Osteoblast (primary cell): ENCODE measurements around the gene DNAAF5. TPM values are rescaled to one million over a fixed set of nuclear protein-coding genes. Genes with fewer than 3 reads are reported as not detected.
"Not testable (repeated sequence)": the region's sequence is repeated elsewhere in the genome, so short reads cannot be mapped to it uniquely, and the experiment has no call there.

ENCODE experiments used
- DNase-seq: peaks from one replicate; pipeline ENCODE4 v3.0.0; 2011; ENCODE audit warnings: low spot score, mixed read lengths; ENCODE audit not compliant: insufficient read length; ENCODE audit errors: missing footprints
- H2AFZ ChIP-seq: 2 replicates; pipeline ENCODE4 v1.6.0; 2011; ENCODE audit warnings: mild to moderate bottlenecking, low read length
- H3K27ac ChIP-seq: 2 replicates; pipeline ENCODE4 v1.5.1; 2011; ENCODE audit warnings: mild to moderate bottlenecking, low read depth, low read length, moderate library complexity
- H3K27me3 ChIP-seq: 2 replicates; pipeline ENCODE4 v1.6.0; 2012; ENCODE audit warnings: mild to moderate bottlenecking, control low read depth, inconsistent platforms, low read length, moderate library complexity; ENCODE audit not compliant: insufficient read depth
- H3K36me3 ChIP-seq: 2 replicates; pipeline ENCODE4 v1.5.1; 2011; ENCODE audit warnings: mild to moderate bottlenecking, low read length, control low read depth, moderate library complexity; ENCODE audit not compliant: insufficient read depth
- H3K4me1 ChIP-seq: 2 replicates; pipeline ENCODE4 v1.5.1; 2011; ENCODE audit warnings: mild to moderate bottlenecking, low read length, control low read depth, moderate library complexity; ENCODE audit not compliant: insufficient read depth
- H3K4me2 ChIP-seq: 2 replicates; pipeline ENCODE4 v1.6.0; 2011; ENCODE audit warnings: mild to moderate bottlenecking, low read length; ENCODE audit not compliant: insufficient read depth
- H3K4me3 ChIP-seq: fragments of 200-600 bp; sonication (generic); 3 replicates; pipeline ENCODE4 v1.5.1; 2012; ENCODE audit warnings: mild to moderate bottlenecking, low read length, inconsistent platforms; ENCODE audit not compliant: insufficient read depth
- H3K79me2 ChIP-seq: 2 replicates; pipeline ENCODE4 v1.6.0; 2012; ENCODE audit warnings: mild to moderate bottlenecking, low read length, control low read depth, inconsistent platforms; ENCODE audit not compliant: insufficient read depth
- H3K9me3 ChIP-seq: 2 replicates; pipeline ENCODE4 v1.5.1; 2011; ENCODE audit warnings: low read depth, low read length, control low read depth
- H4K20me1 ChIP-seq: 2 replicates; pipeline ENCODE4 v1.6.0; 2012; ENCODE audit warnings: mild to moderate bottlenecking, low read length, control low read depth; ENCODE audit not compliant: insufficient read depth
- total RNA-seq: library from RNA; depleted of rRNA; stranded (reverse); fragments of >200 nt; gene quantifications from 2 replicates; pipeline ENCODE4 v1.2.3, GENCODE V29; 2012
- TF ChIP-seq, protein P1 (sequence below): IDR thresholded peaks from 2 replicates; pipeline ENCODE4 v1.5.1; 2011; ENCODE audit warnings: mild to moderate bottlenecking, low read depth, low read length, moderate library complexity; ENCODE audit errors: extremely low read depth

Gene DNAAF5
- total RNA-seq, 1 donor = 22.4 TPM

DNA sequence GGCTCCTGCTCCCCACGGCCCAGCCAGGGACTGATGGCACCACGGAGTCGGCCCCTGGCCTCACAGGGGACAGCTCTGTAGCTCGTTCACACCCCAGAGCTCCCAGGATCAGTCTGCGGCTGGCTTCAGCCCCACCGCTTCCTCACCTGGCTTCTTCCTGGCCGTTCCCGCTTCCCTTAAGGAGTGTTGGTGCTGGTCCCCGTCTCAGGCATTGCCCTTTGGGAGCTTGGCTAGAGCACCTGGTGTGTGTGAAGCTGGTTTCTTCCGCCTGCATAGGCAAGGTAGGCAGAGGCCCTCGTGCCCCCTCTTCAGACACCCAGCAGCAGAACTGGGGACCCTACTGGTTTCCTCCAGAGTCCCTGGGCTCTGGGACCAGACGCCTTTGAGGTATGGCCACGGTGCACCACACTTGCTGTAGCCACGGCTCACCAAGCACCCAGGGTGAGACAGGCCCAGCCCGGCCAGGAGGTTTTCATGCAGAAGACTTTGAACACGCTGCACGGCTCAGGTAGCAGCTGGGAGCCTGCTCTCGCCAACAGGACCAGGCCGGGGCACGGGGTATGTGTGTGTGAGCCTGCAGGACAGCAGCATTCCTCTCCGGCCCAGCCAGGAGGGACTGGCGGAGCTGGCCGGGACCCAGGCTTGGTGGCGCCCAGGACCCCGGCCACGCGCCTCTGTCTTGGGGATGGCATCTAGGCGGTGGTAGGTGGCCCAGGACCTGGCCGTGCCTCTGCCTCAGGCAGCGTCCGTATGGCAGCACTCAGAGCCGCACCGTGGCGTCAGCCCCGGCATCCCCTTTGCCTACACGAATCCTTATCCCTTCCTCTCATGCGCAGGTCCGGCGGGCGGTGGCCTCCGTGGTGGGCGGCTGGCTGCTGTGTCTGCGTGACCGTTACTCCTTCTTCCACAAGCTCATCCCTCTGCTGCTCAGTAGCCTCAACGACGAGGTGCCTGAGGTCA lies 13.8 kb downstream of the DNAAF5 start:
- H3K79me2 ChIP-seq = peaks cover 36% of the 10 kb centered on the region
- H3K36me3 ChIP-seq = peaks cover under 1% of the 10 kb centered on the region
- no peak overlapping the region for H3K4me2 ChIP-seq
- no peaks in the 10 kb centered on the region for H3K9me3 ChIP-seq
- H3K4me1 ChIP-seq = no peaks in the 10 kb centered on the region
- H2AFZ ChIP-seq = no peak overlapping the region
- H3K27ac ChIP-seq = no peak overlapping the region
- no peak overlapping the region for H3K4me3 ChIP-seq
- DNase-seq = no peak
- TF ChIP-seq, protein P1, sequence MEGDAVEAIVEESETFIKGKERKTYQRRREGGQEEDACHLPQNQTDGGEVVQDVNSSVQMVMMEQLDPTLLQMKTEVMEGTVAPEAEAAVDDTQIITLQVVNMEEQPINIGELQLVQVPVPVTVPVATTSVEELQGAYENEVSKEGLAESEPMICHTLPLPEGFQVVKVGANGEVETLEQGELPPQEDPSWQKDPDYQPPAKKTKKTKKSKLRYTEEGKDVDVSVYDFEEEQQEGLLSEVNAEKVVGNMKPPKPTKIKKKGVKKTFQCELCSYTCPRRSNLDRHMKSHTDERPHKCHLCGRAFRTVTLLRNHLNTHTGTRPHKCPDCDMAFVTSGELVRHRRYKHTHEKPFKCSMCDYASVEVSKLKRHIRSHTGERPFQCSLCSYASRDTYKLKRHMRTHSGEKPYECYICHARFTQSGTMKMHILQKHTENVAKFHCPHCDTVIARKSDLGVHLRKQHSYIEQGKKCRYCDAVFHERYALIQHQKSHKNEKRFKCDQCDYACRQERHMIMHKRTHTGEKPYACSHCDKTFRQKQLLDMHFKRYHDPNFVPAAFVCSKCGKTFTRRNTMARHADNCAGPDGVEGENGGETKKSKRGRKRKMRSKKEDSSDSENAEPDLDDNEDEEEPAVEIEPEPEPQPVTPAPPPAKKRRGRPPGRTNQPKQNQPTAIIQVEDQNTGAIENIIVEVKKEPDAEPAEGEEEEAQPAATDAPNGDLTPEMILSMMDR = no peak
- no peaks in the 10 kb centered on the region for H3K27me3 ChIP-seq
- H4K20me1 ChIP-seq = peaks cover 17% of the 10 kb centered on the region

DNA sequence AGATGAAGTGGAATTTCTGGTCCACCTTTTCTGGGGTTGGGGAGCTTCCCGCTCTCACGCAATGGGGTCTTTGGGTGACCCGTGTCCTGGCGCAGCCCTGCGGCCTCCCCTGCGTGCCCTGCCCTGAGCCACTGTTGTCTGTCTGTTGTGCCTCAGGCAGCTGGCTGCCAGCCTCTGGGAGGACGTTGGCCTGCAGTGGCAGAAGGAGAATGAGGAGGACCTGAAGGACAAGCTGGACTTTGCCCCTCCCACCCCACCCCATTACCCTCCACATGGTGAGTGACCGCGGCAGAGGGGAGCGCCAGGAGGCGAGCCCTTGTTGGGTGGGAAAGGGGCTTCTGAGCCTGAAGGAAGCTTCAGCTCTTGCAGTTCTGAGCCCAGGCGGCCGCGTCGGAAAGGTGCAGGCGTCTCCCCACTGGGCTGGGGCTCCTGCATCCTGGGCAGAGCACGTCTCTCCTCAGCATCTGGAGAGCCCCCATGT lies 14.7 kb downstream of the DNAAF5 start:
- H3K27me3 ChIP-seq = no peaks in the 10 kb centered on the region
- no peaks in the 10 kb centered on the region for H3K9me3 ChIP-seq
- H4K20me1 ChIP-seq = peaks cover 15% of the 10 kb centered on the region
- peaks cover 7% of the 10 kb centered on the region for H3K36me3 ChIP-seq
- H3K4me1 ChIP-seq = no peaks in the 10 kb centered on the region
- no peak overlapping the region for H2AFZ ChIP-seq
- peaks cover 26% of the 10 kb centered on the region for H3K79me2 ChIP-seq
- no peak overlapping the region for H3K4me3 ChIP-seq
- DNase-seq = peak; percentile 82
- TF ChIP-seq, protein P1 = no peak
- H3K4me2 ChIP-seq = no peak overlapping the region
- no peak overlapping the region for H3K27ac ChIP-seq

DNA sequence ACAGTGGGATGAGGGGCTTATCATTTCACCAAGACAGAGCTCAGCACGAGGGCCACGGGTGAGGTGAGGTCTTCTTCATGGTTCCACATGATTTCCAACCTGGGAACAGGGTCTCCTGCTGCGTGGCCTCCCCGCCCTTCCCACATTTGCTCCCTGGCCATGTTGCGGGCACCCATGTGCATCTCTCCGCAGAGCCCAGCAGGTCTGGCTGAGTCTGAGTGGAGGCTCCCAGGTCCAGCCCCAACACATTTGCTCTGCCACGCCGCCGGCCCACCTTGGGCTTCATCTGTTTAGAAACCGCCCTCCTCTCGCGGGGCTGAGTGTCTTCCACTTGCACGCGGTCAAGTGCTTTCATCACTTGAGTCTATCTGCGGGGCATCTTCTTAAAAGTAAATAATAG lies 15.4 kb downstream of the DNAAF5 start:
- Histone ChIP-seq H3K4me2 (no peak overlapping the region), H3K27me3 (no peaks in the 10 kb centered on the region), H3K4me1 (no peaks in the 10 kb centered on the region), H4K20me1 (peaks cover 14% of the 10 kb centered on the region), H3K9me3 (no peaks in the 10 kb centered on the region), H3K36me3 (peaks cover 7% of the 10 kb centered on the region), H3K79me2 (peaks cover 22% of the 10 kb centered on the region), H2AFZ (no peak overlapping the region), H3K27ac (no peak overlapping the region), H3K4me3 (no peak overlapping the region)
- TF ChIP-seq, protein P1 = no peak
- no peak for DNase-seq

- DNase-seq = peak; percentile 72
- no peaks in the 10 kb centered on the region for H3K4me1 ChIP-seq
- no peaks in the 10 kb centered on the region for H3K27me3 ChIP-seq
- H2AFZ ChIP-seq = no peak overlapping the region
- no peak overlapping the region for H3K4me2 ChIP-seq
- TF ChIP-seq, protein P1 = no peak
- peaks cover 15% of the 10 kb centered on the region for H4K20me1 ChIP-seq
- peaks cover 20% of the 10 kb centered on the region for H3K79me2 ChIP-seq
- no peak overlapping the region for H3K27ac ChIP-seq
- peaks cover 7% of the 10 kb centered on the region for H3K36me3 ChIP-seq
- no peaks in the 10 kb centered on the region for H3K9me3 ChIP-seq
- no peak overlapping the region for H3K4me3 ChIP-seq
These were observed 16.3 kb downstream of the DNAAF5 start for GRCh38 chr7:742791-743190.

DNA sequence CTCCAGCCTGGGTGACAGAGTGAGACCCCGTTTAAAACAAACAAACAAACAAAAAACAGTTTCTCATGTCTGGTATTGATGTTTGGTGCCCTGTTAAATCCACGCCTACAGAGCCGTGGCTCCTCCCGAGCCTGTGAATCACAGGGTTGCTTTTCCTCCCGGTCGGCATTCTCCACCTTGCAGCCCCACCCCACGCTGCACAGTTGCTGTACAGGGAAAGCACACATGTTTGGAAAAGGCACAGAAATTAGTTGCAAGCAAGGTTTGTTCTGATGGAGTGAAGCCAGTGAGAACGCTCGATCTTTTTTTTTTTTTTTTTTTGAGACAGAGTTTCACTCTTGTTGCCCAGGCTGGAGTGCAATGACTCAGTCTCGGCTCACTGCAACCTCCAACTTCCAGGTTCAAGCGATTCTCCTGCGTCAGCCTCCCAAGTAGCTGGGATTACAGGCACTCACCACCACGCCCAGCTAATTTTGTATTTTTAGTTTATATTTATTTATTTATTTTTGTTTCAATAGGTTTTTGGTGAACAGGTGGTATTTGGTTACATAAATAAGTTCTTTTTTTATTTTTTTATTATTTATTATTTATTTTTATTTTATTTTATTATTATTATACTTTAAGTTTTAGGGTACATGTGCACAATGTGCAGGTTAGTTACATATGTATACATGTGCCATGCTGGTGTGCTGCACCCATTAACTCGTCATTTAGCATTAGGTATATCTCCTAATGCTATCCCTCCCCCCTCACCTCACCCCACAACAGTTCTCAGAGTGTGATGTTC lies 17.0 kb downstream of the DNAAF5 start:
- not testable (repeated sequence) for H3K9me3 ChIP-seq

More for the DNA sequence above, 17.0 kb downstream of the DNAAF5 start:
- H3K4me3 ChIP-seq, H3K27me3 ChIP-seq, H3K4me2 ChIP-seq, H2AFZ ChIP-seq, H3K4me1 ChIP-seq, H3K36me3 ChIP-seq, H3K27ac ChIP-seq: not testable (repeated sequence)
- DNase-seq = peak; percentile 90
- H3K79me2 ChIP-seq = peaks cover 18% of the 10 kb centered on the region
- H4K20me1 ChIP-seq = peaks cover 10% of the 10 kb centered on the region
